HG03039 (cell line): ENCODE data around the gene IQSEC1.

ENCODE experiments used
- ATAC-seq: cut with Tn5 transposase; IDR thresholded peaks from one replicate; pipeline ENCODE4 v1.9.1; 2021; ENCODE audit warnings: mild to moderate bottlenecking, moderate library complexity; ENCODE audit not compliant: unreplicated experiment

The IQSEC1 gene

GRCh38 chr3:12916159-12916558 is 157.1 kb downstream of the IQSEC1 start:
- ATAC-seq: peak; percentile 47

GRCh38 chr3:12914088-12914487 is 159.1 kb downstream of the IQSEC1 start:
- no peak for ATAC-seq

GRCh38 chr3:12911881-12912415 is 161.3 kb downstream of the IQSEC1 start:
- ATAC-seq: no peak

GRCh38 chr3:12910356-12911099 is 162.7 kb downstream of the IQSEC1 start:
- ATAC-seq: no peak

- ATAC-seq: no peak
Observed at GRCh38 chr3:12909710-12910109, 163.5 kb downstream of the IQSEC1 start.

GRCh38 chr3:12908859-12909258 is 164.4 kb downstream of the IQSEC1 start:
- ATAC-seq: no peak

- ATAC-seq: no peak
Observed at GRCh38 chr3:12908136-12908730, 165.0 kb downstream of the IQSEC1 start.

GRCh38 chr3:12907729-12908128 is 165.5 kb downstream of the IQSEC1 start:
- ATAC-seq: no peak

- no peak for ATAC-seq
Observed at GRCh38 chr3:12907296-12907695, 165.9 kb downstream of the IQSEC1 start.

- ATAC-seq: no peak
Observed at GRCh38 chr3:12906916-12907290, 166.3 kb downstream of the IQSEC1 start.

- no peak for ATAC-seq
Observed at GRCh38 chr3:12906141-12906915, 166.9 kb downstream of the IQSEC1 start.

GRCh38 chr3:12905316-12906071 is 167.7 kb downstream of the IQSEC1 start:
- ATAC-seq: no peak

GRCh38 chr3:12904951-12905315 is 168.3 kb downstream of the IQSEC1 start:
- ATAC-seq: no peak

GRCh38 chr3:12903881-12904280 is 169.3 kb downstream of the IQSEC1 start:
- ATAC-seq: no peak

GRCh38 chr3:12903000-12903800 is 170.0 kb downstream of the IQSEC1 start:
- ATAC-seq: no peak

- ATAC-seq: no peak
Observed at GRCh38 chr3:12902181-12902999, 170.8 kb downstream of the IQSEC1 start.

GRCh38 chr3:12901623-12902045 is 171.6 kb downstream of the IQSEC1 start:
- no peak for ATAC-seq

GRCh38 chr3:12900885-12901411 is 172.3 kb downstream of the IQSEC1 start:
- ATAC-seq: no peak
